Esophagus squamous epithelium (tissue), 5 donors: ENCODE data around the gene KAZN. TPM values are rescaled to one million over a fixed set of nuclear protein-coding genes. Genes with fewer than 3 reads are reported as not detected.

ENCODE experiments used
- DNase-seq: peaks from one replicate; lab custom pipeline; 2025; lab: John Stamatoyannopoulos, UW
- H3K27ac ChIP-seq, 4 donors: fragments of 200-600 bp; sonication (generic); one replicate each; pipeline ENCODE4 v1.5.1; 2016 to 2019; ENCODE audit warnings: mild to moderate bottlenecking in 1 of 4
- H3K27me3 ChIP-seq, 4 donors: fragments of 200-600 bp; sonication (generic); 1 replicate in 3 of 4; 2 replicates in 1 of 4; pipeline versions ENCODE4 v1.5.1 to v1.6.0; 2017 to 2021; ENCODE audit warnings: antibody characterized with exemption in 1 of 4
- H3K36me3 ChIP-seq, 3 donors: fragments of 200-600 bp; sonication (generic); one replicate each; pipeline ENCODE4 v1.5.1; 2016 to 2019
- H3K4me1 ChIP-seq, 3 donors: fragments of 200-600 bp; sonication (generic); one replicate each; pipeline ENCODE4 v1.5.1; 2017 to 2019
- H3K4me3 ChIP-seq, 4 donors: fragments of 200-600 bp; sonication (generic); 1 replicate in 3 of 4; 2 replicates in 1 of 4; pipeline ENCODE4 v1.5.1; 2016 to 2019; ENCODE audit warnings: mild to moderate bottlenecking in 2 of 4, moderate library complexity in 1 of 4
- H3K9me3 ChIP-seq, 3 donors: fragments of 200-600 bp; sonication (generic); one replicate each; pipeline ENCODE4 v1.5.1; 2016 to 2019
- POLR2A ChIP-seq, 4 donors: fragments of 450-650 bp; IDR thresholded peaks; one replicate each; pipeline ENCODE4 v1.6.1; 2017; ENCODE audit warnings: antibody characterized with exemption in 4 of 4, mild to moderate bottlenecking in 4 of 4, moderate library complexity in 3 of 4
- WGBS, 2 donors: methylation state at CpG; one replicate each; pipeline ENCODE4 v1.1.5; 2018; 5-methylcytosine and 5-hydroxymethylcytosine counted together
- intact Hi-C: fragments of 100-400 bp; cut with DNase I; formaldehyde crosslinking; loops from one replicate; pipeline ENCODE4 v1.15.0; 2022
- total RNA-seq, 4 donors: library from RNA; depleted of rRNA; stranded (reverse); fragments of >200 nt; gene quantifications; one replicate each; pipeline ENCODE4 v1.1.0, GENCODE V29; 2016
- TF ChIP-seq, protein P1 (sequence below), 6 experiments: fragments of 450-650 bp in 4 of 6; fragments of 200-600 bp in 2 of 6; sonication (generic) in 2 of 6; IDR thresholded peaks; one replicate each; pipeline ENCODE4 v1.5.1; 2016 to 2019; ENCODE audit warnings: antibody characterized with exemption in 6 of 6, mild to moderate bottlenecking in 4 of 6, moderate library complexity in 4 of 6
- donor health status: DM: yes; HTN: yes; CAD: no.

Gene KAZN
- total RNA-seq, 4 donors from 2014 or later = 25.0 to 54.5 (median 30.8) TPM

DNA sequence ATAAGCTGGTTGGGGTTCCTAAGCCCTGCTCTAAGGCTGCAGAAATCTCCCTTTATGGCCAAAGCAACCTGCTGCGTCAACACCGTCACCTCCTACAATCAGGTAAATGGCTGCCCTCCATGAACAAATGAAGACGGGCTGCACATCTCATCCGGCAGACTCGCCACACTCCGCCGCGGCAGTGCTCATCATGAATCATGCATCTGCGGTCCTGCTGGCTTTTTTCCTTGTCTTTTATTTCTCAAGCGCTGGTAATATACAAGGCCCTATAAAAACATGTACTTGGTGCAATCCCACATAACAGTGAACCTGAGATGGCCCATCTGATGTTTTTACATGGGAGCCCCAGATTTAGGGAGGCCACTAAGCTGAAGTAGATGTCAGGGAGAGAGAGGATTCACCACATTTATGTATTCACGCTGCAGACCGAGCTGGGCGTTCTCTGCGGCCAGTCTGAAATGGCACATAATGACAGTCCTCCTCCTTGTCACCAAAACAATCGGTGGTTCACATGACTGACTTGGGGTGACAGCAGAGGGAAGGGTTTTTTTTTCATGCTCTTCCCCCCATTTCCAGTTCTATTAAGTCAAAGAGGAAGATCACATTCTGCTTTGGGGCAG lies 91.6 kb downstream of the KAZN start:
- H3K27me3 ChIP-seq = peaks cover 0 to 16% (median 0%) of the 10 kb centered on the region in 4 donors
- DNase-seq = no peak
- no peak overlapping the region for H3K27ac ChIP-seq
- TF ChIP-seq POLR2A (IDR thresholded peaks at IDR 0.05) = no peak
- TF ChIP-seq, protein P1, sequence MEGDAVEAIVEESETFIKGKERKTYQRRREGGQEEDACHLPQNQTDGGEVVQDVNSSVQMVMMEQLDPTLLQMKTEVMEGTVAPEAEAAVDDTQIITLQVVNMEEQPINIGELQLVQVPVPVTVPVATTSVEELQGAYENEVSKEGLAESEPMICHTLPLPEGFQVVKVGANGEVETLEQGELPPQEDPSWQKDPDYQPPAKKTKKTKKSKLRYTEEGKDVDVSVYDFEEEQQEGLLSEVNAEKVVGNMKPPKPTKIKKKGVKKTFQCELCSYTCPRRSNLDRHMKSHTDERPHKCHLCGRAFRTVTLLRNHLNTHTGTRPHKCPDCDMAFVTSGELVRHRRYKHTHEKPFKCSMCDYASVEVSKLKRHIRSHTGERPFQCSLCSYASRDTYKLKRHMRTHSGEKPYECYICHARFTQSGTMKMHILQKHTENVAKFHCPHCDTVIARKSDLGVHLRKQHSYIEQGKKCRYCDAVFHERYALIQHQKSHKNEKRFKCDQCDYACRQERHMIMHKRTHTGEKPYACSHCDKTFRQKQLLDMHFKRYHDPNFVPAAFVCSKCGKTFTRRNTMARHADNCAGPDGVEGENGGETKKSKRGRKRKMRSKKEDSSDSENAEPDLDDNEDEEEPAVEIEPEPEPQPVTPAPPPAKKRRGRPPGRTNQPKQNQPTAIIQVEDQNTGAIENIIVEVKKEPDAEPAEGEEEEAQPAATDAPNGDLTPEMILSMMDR (IDR thresholded peaks at IDR 0.05) = no peak
- WGBS, 2 donors = 89 to 90% methylated on average over 13 to 14 of the region's 15 CpGs
- peaks cover 0 to under 1% (median 0%) of the 10 kb centered on the region in 3 donors for H3K9me3 ChIP-seq
- no peaks in the 10 kb centered on the region for H3K36me3 ChIP-seq
- H3K4me1 ChIP-seq = no peaks in the 10 kb centered on the region
- H3K4me3 ChIP-seq = no peak overlapping the region
- intact Hi-C loops = no loop called here

DNA sequence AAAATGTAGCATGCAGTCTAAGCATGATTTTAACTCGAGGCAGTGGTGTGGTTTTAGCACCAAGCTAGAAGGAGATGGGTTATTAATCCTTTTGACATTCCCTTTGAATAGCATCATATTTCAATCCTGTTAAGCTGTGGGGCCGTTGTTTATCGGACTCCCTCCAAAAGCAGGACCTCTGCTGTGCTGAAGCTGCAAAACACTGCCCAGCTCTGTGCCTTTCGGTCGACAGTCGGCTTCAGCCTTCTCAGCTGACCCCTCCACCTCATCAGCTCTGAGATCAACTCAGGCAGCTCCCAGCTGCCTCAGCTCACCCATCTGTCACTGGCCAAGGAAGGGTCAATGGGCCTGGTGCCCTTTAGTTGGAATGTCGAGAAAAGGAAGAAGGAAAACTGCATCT lies 95.5 kb downstream of the KAZN start:
- TF ChIP-seq POLR2A (IDR thresholded peaks at IDR 0.05) = no peak
- TF ChIP-seq, protein P1 (IDR thresholded peaks at IDR 0.05) = no peak
- Histone ChIP-seq H3K4me1 (peaks cover 0 to 12% (median 7%) of the 10 kb centered on the region in 3 donors), H3K27me3 (peaks cover 0 to 32% (median 0%) of the 10 kb centered on the region in 4 donors), H3K27ac (no peak overlapping the region), H3K9me3 (no peaks in the 10 kb centered on the region), H3K4me3 (no peak overlapping the region), H3K36me3 (no peaks in the 10 kb centered on the region)
- WGBS, 2 donors = 25 to 45% methylated on average over 4 to 7 of the region's 7 CpGs
- intact Hi-C loops = no loop called here
- DNase-seq = no peak

DNA sequence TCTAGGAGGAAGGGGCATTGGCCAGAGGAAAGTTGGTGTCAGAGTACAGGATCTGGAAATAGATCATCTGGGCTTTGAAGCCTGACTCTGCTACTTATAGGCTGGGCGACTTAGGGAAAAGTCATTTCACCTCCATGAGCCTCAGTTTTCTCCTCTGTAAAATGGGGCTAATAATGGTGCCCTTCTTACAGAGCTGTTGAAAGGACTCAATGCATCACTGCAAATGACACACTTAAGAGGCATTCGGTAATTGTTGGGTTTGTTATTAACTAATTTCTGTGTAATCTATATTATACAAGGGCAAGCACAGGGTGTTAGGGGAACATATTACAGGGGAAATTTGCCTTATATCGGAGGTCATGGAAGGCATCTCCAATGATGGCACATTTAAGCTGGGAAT lies 96.1 kb downstream of the KAZN start:
- Histone ChIP-seq H3K4me1 (peaks cover 0 to 13% (median 7%) of the 10 kb centered on the region in 3 donors), H3K9me3 (no peaks in the 10 kb centered on the region), H3K4me3 (no peak overlapping the region), H3K27ac (no peak overlapping the region), H3K27me3 (peaks cover 0 to 32% (median 0%) of the 10 kb centered on the region in 4 donors), H3K36me3 (no peaks in the 10 kb centered on the region)
- 86 to 94% methylated on average over 3 of the region's 3 CpGs for WGBS, 2 donors
- TF ChIP-seq, protein P1 (IDR thresholded peaks at IDR 0.05) = no peak
- no peak for TF ChIP-seq POLR2A (IDR thresholded peaks at IDR 0.05)
- intact Hi-C loops = no loop called here
- no peak for DNase-seq

GRCh38 chr1:14696761-14697160 lies 98.3 kb downstream of the KAZN start:
- no peak overlapping the region for H3K27ac ChIP-seq
- intact Hi-C loops = no loop called here
- H3K27me3 ChIP-seq = peaks cover 0 to 34% (median 0%) of the 10 kb centered on the region in 4 donors

GRCh38 chr1:14697353-14697752 lies 98.9 kb downstream of the KAZN start:
- TF ChIP-seq, protein P1 (IDR thresholded peaks at IDR 0.05) = no peak
- TF ChIP-seq POLR2A (IDR thresholded peaks at IDR 0.05) = no peak
- DNase-seq = no peak
- intact Hi-C loops = no loop called here
- peaks cover 0 to 17% (median 7%) of the 10 kb centered on the region in 3 donors for H3K4me1 ChIP-seq
- no peaks in the 10 kb centered on the region for H3K9me3 ChIP-seq
- no peak overlapping the region for H3K4me3 ChIP-seq
- peaks cover 0 to 34% (median 0%) of the 10 kb centered on the region in 4 donors for H3K27me3 ChIP-seq
- 62 to 80% methylated on average over 4 of the region's 4 CpGs for WGBS, 2 donors
- H3K36me3 ChIP-seq = no peaks in the 10 kb centered on the region
- H3K27ac ChIP-seq = no peak overlapping the region

More at GRCh38 chr1:14696761-14697160, 98.3 kb downstream of the KAZN start:
- peaks cover 0 to 17% (median 7%) of the 10 kb centered on the region in 3 donors for H3K4me1 ChIP-seq
- no peaks in the 10 kb centered on the region for H3K9me3 ChIP-seq
- H3K4me3 ChIP-seq = no peak overlapping the region
- TF ChIP-seq, protein P1 (IDR thresholded peaks at IDR 0.05) = no peak
- TF ChIP-seq POLR2A (IDR thresholded peaks at IDR 0.05) = no peak
- WGBS, 2 donors = 63 to 100% methylated on average over 2 to 5 of the region's 5 CpGs
- no peaks in the 10 kb centered on the region for H3K36me3 ChIP-seq
- DNase-seq = no peak
